Vagina (tissue), 2 donors: ENCODE measurements around the gene TRIP13. TPM values are rescaled to one million over a fixed set of nuclear protein-coding genes. Genes with fewer than 3 reads are reported as not detected.

ENCODE experiments used
- DNase-seq, 2 donors: peaks; one replicate each; pipeline ENCODE4 v3.0.0-alpha.2; 2017; ENCODE audit errors: extremely low spot score in 2 of 2
- H3K27ac ChIP-seq: fragments of 200-600 bp; sonication (generic); one replicate; pipeline ENCODE4 v1.5.1; 2019
- H3K27me3 ChIP-seq: fragments of 200-600 bp; sonication (generic); one replicate; pipeline ENCODE4 v1.5.1; 2019
- H3K36me3 ChIP-seq, 2 donors: fragments of 200-600 bp; sonication (generic); one replicate each; pipeline ENCODE4 v1.5.1; 2017 to 2019
- H3K4me1 ChIP-seq: fragments of 200-600 bp; sonication (generic); one replicate; pipeline ENCODE4 v1.5.1; 2019
- H3K4me3 ChIP-seq, 2 donors: fragments of 200-600 bp; sonication (generic); 1 replicate in 1 of 2; 2 replicates in 1 of 2; pipeline ENCODE4 v1.5.1; 2016 to 2019
- H3K9me3 ChIP-seq: fragments of 200-600 bp; sonication (generic); one replicate; pipeline ENCODE4 v1.5.1; 2019
- CTCF ChIP-seq, 3 experiments: fragments of 450-650 bp in 2 of 3; fragments of 200-600 bp in 1 of 3; sonication (generic) in 1 of 3; IDR thresholded peaks; one replicate each; pipeline ENCODE4 v1.5.1; 2017 to 2019; ENCODE audit warnings: antibody characterized with exemption in 3 of 3, mild to moderate bottlenecking in 2 of 3, moderate library complexity in 2 of 3
- POLR2A ChIP-seq, 2 donors: fragments of 450-650 bp; IDR thresholded peaks; one replicate each; pipeline ENCODE4 v1.6.1; 2017; ENCODE audit warnings: antibody characterized with exemption in 2 of 2, mild to moderate bottlenecking in 2 of 2, moderate library complexity in 2 of 2
- POLR2AphosphoS5 ChIP-seq, 2 donors: sonication (generic); formaldehyde crosslinking; IDR thresholded peaks; one replicate each; pipeline ENCODE4 v1.9.0; 2017; ENCODE audit warnings: antibody characterized with exemption in 2 of 2, mild to moderate bottlenecking in 2 of 2, low read depth in 1 of 2; ENCODE audit not compliant: insufficient read depth in 1 of 2
- intact Hi-C: fragments of 100-400 bp; cut with DNase I; formaldehyde crosslinking; loops from one replicate; pipeline ENCODE4 v1.15.1; 2023
- total RNA-seq: library from RNA; depleted of rRNA; stranded (reverse); fragments of >200 nt; gene quantifications from one replicate; pipeline ENCODE4 v1.2.3, GENCODE V29; 2016

Gene TRIP13
- total RNA-seq, 1 donor from 2014 or later, result 3.7 TPM

GRCh38 chr5:891837-892393 is 769 bp upstream of the TRIP13 start:
- DNase-seq, result no peak
- Histone ChIP-seq H3K4me1 (peaks cover 22% of the 10 kb centered on the region), H3K27me3 (no peaks in the 10 kb centered on the region), H3K4me3 (peak overlapping the region; percentile 94 to 99), H3K36me3 (peaks cover 3 to 40% of the 10 kb centered on the region in 2 donors), H3K27ac (peak overlapping the region; percentile 76), H3K9me3 (no peaks in the 10 kb centered on the region)
- TF ChIP-seq CTCF (IDR thresholded peaks at IDR 0.05) (no peak), POLR2A (IDR thresholded peaks at IDR 0.05) (no peak), POLR2AphosphoS5 (IDR thresholded peaks at IDR 0.05; ENCODE audit: insufficient read depth in 1 of 2, low read depth in 1 of 2) (no peak)
- intact Hi-C loops, result no loop called here

GRCh38 chr5:893137-893506 is 438 bp downstream of the TRIP13 start:
- H3K36me3 ChIP-seq, result peaks cover 0 to 28% of the 10 kb centered on the region in 2 donors
- peak overlapping the region; percentile 94 to 99 for H3K4me3 ChIP-seq
- H3K4me1 ChIP-seq, result peaks cover 22% of the 10 kb centered on the region
- intact Hi-C loops, result no loop called here
- TF ChIP-seq CTCF (IDR thresholded peaks at IDR 0.05), result no peak
- TF ChIP-seq POLR2A (IDR thresholded peaks at IDR 0.05), result no peak
- no peak for TF ChIP-seq POLR2AphosphoS5 (IDR thresholded peaks at IDR 0.05; ENCODE audit: insufficient read depth in 1 of 2, low read depth in 1 of 2)
- H3K27ac ChIP-seq, result peak overlapping the region; percentile 76
- H3K27me3 ChIP-seq, result no peaks in the 10 kb centered on the region
- DNase-seq, result no peak
- no peaks in the 10 kb centered on the region for H3K9me3 ChIP-seq

- intact Hi-C loops, result no loop called here
These were observed 1.0 kb downstream of the TRIP13 start for GRCh38 chr5:893711-894110.

GRCh38 chr5:900781-901180 is 8.1 kb downstream of the TRIP13 start:
- H3K27ac ChIP-seq, result no peak overlapping the region
- H3K4me1 ChIP-seq, result no peaks in the 10 kb centered on the region
- TF ChIP-seq POLR2A (IDR thresholded peaks at IDR 0.05) (no peak), POLR2AphosphoS5 (IDR thresholded peaks at IDR 0.05; ENCODE audit: insufficient read depth in 1 of 2, low read depth in 1 of 2) (no peak), CTCF (IDR thresholded peaks at IDR 0.05) (no peak)
- no peak for DNase-seq
- no peaks in the 10 kb centered on the region for H3K9me3 ChIP-seq
- no peak overlapping the region for H3K4me3 ChIP-seq
- H3K36me3 ChIP-seq, result no peaks in the 10 kb centered on the region
- intact Hi-C loops, result loop anchor here (5.0 kb wide), 1 partner anchor 228 kb away; no protein-coding TSS in a partner anchor
- no peaks in the 10 kb centered on the region for H3K27me3 ChIP-seq

More at GRCh38 chr5:893711-894110, 1.0 kb downstream of the TRIP13 start:
- Histone ChIP-seq H3K9me3 (no peaks in the 10 kb centered on the region), H3K4me3 (peak overlapping the region in 1 of 2 donors; percentile 94), H3K4me1 (peaks cover 22% of the 10 kb centered on the region), H3K27ac (no peak overlapping the region), H3K36me3 (peaks cover 0 to 22% of the 10 kb centered on the region in 2 donors), H3K27me3 (no peaks in the 10 kb centered on the region)
- no peak for DNase-seq
- no peak for TF ChIP-seq POLR2A (IDR thresholded peaks at IDR 0.05)
- TF ChIP-seq CTCF (IDR thresholded peaks at IDR 0.05), result no peak
- TF ChIP-seq POLR2AphosphoS5 (IDR thresholded peaks at IDR 0.05; ENCODE audit: insufficient read depth in 1 of 2, low read depth in 1 of 2), result no peak

- Histone ChIP-seq H3K36me3 (no peaks in the 10 kb centered on the region), H3K27me3 (no peaks in the 10 kb centered on the region), H3K4me1 (no peaks in the 10 kb centered on the region), H3K27ac (no peak overlapping the region), H3K4me3 (no peak overlapping the region), H3K9me3 (no peaks in the 10 kb centered on the region)
- DNase-seq, result no peak
- no peak for TF ChIP-seq POLR2A (IDR thresholded peaks at IDR 0.05)
- TF ChIP-seq POLR2AphosphoS5 (IDR thresholded peaks at IDR 0.05; ENCODE audit: insufficient read depth in 1 of 2, low read depth in 1 of 2), result no peak
- no peak for TF ChIP-seq CTCF (IDR thresholded peaks at IDR 0.05)
- intact Hi-C loops, result loop anchor here (5.0 kb wide), 1 partner anchor 230 kb away; no protein-coding TSS in a partner anchor
These were observed 9.6 kb downstream of the TRIP13 start for GRCh38 chr5:902129-902916.
